Heart left ventricle (tissue), 16 donors: Measurements from ENCODE around the gene CFAP99. TPM values are rescaled to one million over a fixed set of nuclear protein-coding genes. Genes with fewer than 3 reads are reported as not detected.
A peak's percentile ranks its signal among the peaks of the same experiment; 100 is the strongest.

ENCODE experiments used
- ATAC-seq, 4 donors: fragments of 200-7000 bp; cut with Tn5 transposase; one replicate each; pipeline ENCODE4 v1.9.1; 2020 to 2022; ENCODE audit warnings: moderate library complexity in 4 of 4, mild to moderate bottlenecking in 3 of 4, moderate number of reproducible peaks in 1 of 4
- DNase-seq, 5 donors: peaks; one replicate each; pipeline ENCODE4 v3.0.0-alpha.2; 2020
- H3K27ac ChIP-seq, 12 donors: fragments of 200-600 bp; sonication (generic) in 4 of 12; one replicate each; pipeline versions ENCODE4 v1.5.0 to v1.8.0; 2016 to 2022; ENCODE audit warnings: mild to moderate bottlenecking in 2 of 12
- H3K27me3 ChIP-seq, 9 donors: fragments of 200-600 bp; sonication (generic) in 2 of 9; one replicate each; pipeline versions ENCODE4 v1.5.1 to v1.8.0; 2016 to 2022; ENCODE audit warnings: mild to moderate bottlenecking in 3 of 9
- H3K36me3 ChIP-seq, 9 donors: fragments of 200-600 bp; sonication (generic) in 2 of 9; one replicate each; pipeline versions ENCODE4 v1.5.0 to v1.8.0; 2018 to 2022; ENCODE audit warnings: mild to moderate bottlenecking in 2 of 9
- H3K4me1 ChIP-seq, 12 donors: fragments of 200-600 bp; sonication (generic) in 4 of 12; one replicate each; pipeline versions ENCODE4 v1.5.0 to v1.8.0; 2016 to 2022; ENCODE audit warnings: mild to moderate bottlenecking in 3 of 12
- H3K4me3 ChIP-seq, 12 donors: fragments of 200-600 bp; sonication (generic) in 4 of 12; one replicate each; pipeline versions ENCODE4 v1.5.0 to v1.8.0; 2017 to 2022; ENCODE audit warnings: mild to moderate bottlenecking in 9 of 12, moderate library complexity in 4 of 12
- H3K9me3 ChIP-seq, 12 donors: fragments of 200-600 bp; sonication (generic) in 4 of 12; one replicate each; pipeline versions ENCODE4 v1.5.0 to v1.8.0; 2016 to 2022; ENCODE audit warnings: mild to moderate bottlenecking in 1 of 12
- POLR2A ChIP-seq, 2 donors: fragments of 450-650 bp; IDR thresholded peaks; one replicate each; pipeline ENCODE4 v1.6.1; 2017; ENCODE audit warnings: antibody characterized with exemption in 2 of 2, mild to moderate bottlenecking in 2 of 2, moderate library complexity in 2 of 2
- WGBS, 4 donors: extraction: QIAGEN DNeasy Blood & Tissue Kit in 2 of 4; methylation state at CpG; one replicate each; pipeline versions ENCODE4 v1.1.5 to v1.1.7; 2013 to 2018; 5-methylcytosine and 5-hydroxymethylcytosine counted together
- intact Hi-C, 10 donors: fragments of 100-400 bp; cut with DNase I; formaldehyde crosslinking; loops; one replicate each; pipeline versions ENCODE4 v1.11.1 to v1.14.2; 2022
- polyA plus RNA-seq, 2 donors: library from polyadenylated mRNA; stranded (reverse); fragments of 200-250 nt; gene quantifications; one replicate each; pipeline ENCODE4 v1.2.3, GENCODE V29; 2013
- total RNA-seq, 9 donors: library from RNA; depleted of rRNA in 2 of 9; stranded (reverse); fragments of >200 nt in 2 of 9; fragmentation: NEBNext Ultra II Directional in 3 of 9; extraction: Animal tissue kit (Norgen Biotek cat#: 25700) in 3 of 9; gene quantifications; one replicate each; pipeline versions ENCODE4 v1.1.0 to v1.2.4, GENCODE V29; 2016 to 2023
- TF ChIP-seq, protein P1 (sequence below), 12 donors: fragments of 200-600 bp; sonication (generic) in 4 of 12; IDR thresholded peaks; one replicate each; pipeline versions ENCODE4 v1.5.0 to v1.8.0; 2018 to 2022; ENCODE audit warnings: antibody characterized with exemption in 12 of 12, mild to moderate bottlenecking in 5 of 12
- donor health status: ischemic (EF 13 %, LVEDD 7.1; RV severe dilation, severe dysfunction).
- donor health status: healthy with polysubstance abuse.
- donor health status: DM: no; HTN: yes; CAD: no.
- donor health status: DM: no; HTN: no; CAD: no.
- donor health status: ischemic (EF 25% LVEDD 6.9; RV normal size, moderate dysfunction).
- donor health status: ischemic (EF 25% LVEDD 5.7; RV mildly dilated, moderate dysfunction).
- donor health status: healthy.
- donor health status: DM: yes; HTN: yes; CAD: no.
- donor health status: ischemic (EF 35%, LVEDD 5.7; RV mildly dilated, moderate dysfunction).
- donor health status: nonischemic (EF 11% LVEDD 7.7; RV severe dilation, severe dysfunction).
- donor health status: DM: yes; HTN: yes; CAD: no.
- donor health status: PGD.
- donor health status: ischemic (EF 29% LVEDD 5.4; RV normal size, mild dysfunction).
- donor health status: nonischemic (EF 23%, LVEDD 6.1; RV moderate dilation, normal function).

The CFAP99 gene
- total and polyA plus RNA-seq, 11 donors, result not detected

DNA sequence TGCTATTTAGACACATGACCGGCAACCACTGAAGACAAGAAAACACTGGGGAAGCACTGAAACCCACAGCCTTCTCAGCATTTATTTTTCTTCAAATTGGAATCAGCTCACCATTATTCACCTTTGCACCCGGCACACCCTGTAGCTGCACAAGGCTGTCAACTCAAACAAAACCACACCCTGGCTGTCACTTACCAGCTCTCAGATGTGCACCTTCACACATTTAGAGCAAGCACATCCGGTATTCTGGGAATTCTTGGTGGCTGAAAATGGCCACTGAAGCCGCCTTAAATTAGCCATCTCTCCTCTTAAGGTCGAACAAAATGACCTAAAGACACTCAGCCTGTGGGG lies 6.2 kb upstream of the CFAP99 start:
- ATAC-seq (peak in 1 of 4 donors; percentile 1), DNase-seq (peak in 1 of 5 donors; percentile 17)
- H3K27me3 ChIP-seq, result peaks cover 0 to 16% (median 0%) of the 10 kb centered on the region in 9 donors
- no peaks in the 10 kb centered on the region for H3K36me3 ChIP-seq
- intact Hi-C loops, result loop anchor here in 7 of 10 donors (2.0 to 10.0 kb wide), 6 partner anchors 148 to 552 kb away; partner anchors contain the start of genes MXD4 (in 3 of the 7), GRK4 (in 2 of the 7), HAUS3 (in 2 of the 7) and NOP14 (in 2 of the 7)
- TF ChIP-seq POLR2A (IDR thresholded peaks at IDR 0.05), result no peak
- TF ChIP-seq, protein P1, sequence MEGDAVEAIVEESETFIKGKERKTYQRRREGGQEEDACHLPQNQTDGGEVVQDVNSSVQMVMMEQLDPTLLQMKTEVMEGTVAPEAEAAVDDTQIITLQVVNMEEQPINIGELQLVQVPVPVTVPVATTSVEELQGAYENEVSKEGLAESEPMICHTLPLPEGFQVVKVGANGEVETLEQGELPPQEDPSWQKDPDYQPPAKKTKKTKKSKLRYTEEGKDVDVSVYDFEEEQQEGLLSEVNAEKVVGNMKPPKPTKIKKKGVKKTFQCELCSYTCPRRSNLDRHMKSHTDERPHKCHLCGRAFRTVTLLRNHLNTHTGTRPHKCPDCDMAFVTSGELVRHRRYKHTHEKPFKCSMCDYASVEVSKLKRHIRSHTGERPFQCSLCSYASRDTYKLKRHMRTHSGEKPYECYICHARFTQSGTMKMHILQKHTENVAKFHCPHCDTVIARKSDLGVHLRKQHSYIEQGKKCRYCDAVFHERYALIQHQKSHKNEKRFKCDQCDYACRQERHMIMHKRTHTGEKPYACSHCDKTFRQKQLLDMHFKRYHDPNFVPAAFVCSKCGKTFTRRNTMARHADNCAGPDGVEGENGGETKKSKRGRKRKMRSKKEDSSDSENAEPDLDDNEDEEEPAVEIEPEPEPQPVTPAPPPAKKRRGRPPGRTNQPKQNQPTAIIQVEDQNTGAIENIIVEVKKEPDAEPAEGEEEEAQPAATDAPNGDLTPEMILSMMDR (IDR thresholded peaks at IDR 0.05), result no peak
- H3K9me3 ChIP-seq, result no peaks in the 10 kb centered on the region
- peak overlapping the region in 9 of 12 donors; percentile 18 to 45 (median 27) for H3K4me3 ChIP-seq
- H3K4me1 ChIP-seq, result peaks cover 0 to 56% (median 29%) of the 10 kb centered on the region in 12 donors
- H3K27ac ChIP-seq, result peak overlapping the region in 11 of 12 donors; percentile 30 to 92 (median 59)
- 48 to 58% (median 54%) methylated on average over 5 of the region's 5 CpGs for WGBS, 4 donors

DNA sequence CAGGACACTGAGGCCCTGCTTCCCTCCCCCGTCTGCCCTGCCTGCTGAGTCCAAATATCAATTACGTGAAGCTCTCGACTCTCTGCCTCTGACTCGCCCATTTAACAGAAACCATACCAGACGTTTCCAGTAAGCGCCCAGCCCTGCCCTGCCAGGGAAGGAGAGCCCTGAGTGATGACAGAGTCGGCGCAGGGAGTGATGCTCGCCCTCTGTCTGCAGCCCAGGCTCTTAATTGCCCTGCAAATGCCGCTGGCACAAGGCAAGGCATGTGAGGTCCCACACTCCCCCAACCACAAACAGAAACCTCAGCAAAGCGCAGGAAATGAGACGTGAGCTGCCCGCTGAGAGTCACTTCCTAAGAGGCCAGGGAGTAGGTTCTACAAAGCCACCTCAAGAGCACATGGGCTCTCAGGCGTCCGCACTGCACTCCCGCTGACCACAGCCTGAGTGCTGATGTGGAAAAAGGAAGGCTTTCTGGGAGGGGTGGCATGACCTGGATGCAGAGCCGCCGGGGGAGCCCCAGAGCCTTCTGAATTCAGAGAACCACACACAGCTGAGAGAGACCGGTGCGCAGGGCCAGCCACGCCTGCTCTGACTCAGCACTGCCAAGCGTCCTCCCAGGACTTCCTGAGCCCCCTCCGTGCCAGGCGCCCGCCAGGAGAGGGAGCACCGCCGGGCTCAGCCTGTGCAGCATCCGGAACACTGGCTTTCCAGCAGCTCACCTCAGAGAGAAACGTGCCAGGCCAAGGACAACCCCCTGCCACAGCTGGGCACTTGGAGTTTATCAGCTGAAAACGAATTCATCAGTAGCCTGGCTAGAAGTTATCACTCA lies 5.7 kb upstream of the CFAP99 start:
- WGBS, 4 donors, result 7 to 10% (median 8%) methylated on average over 16 to 30 of the region's 30 CpGs
- H3K36me3 ChIP-seq, result no peaks in the 10 kb centered on the region
- peak overlapping the region in 11 of 12 donors; percentile 30 to 92 (median 59) for H3K27ac ChIP-seq
- H3K9me3 ChIP-seq, result no peaks in the 10 kb centered on the region
- peaks cover 0 to 20% (median 0%) of the 10 kb centered on the region in 9 donors for H3K27me3 ChIP-seq
- TF ChIP-seq, protein P1 (IDR thresholded peaks at IDR 0.05), result peak in 11 of 12 donors; percentile 23 to 58 (median 34)
- peak in 1 of 2 donors; percentile 31 for TF ChIP-seq POLR2A (IDR thresholded peaks at IDR 0.05)
- peak; percentile 75 to 88 (median 83) for DNase-seq
- peaks cover 0 to 61% (median 32%) of the 10 kb centered on the region in 12 donors for H3K4me1 ChIP-seq
- peak overlapping the region in 9 of 12 donors; percentile 18 to 45 (median 27) for H3K4me3 ChIP-seq
- intact Hi-C loops, result loop anchor here in 7 of 10 donors (2.0 to 10.0 kb wide), 6 partner anchors 148 to 552 kb away; partner anchors contain the start of genes MXD4 (in 3 of the 7), GRK4 (in 2 of the 7), HAUS3 (in 2 of the 7) and NOP14 (in 2 of the 7)
- peak; percentile 91 to 95 (median 92) for ATAC-seq

DNA sequence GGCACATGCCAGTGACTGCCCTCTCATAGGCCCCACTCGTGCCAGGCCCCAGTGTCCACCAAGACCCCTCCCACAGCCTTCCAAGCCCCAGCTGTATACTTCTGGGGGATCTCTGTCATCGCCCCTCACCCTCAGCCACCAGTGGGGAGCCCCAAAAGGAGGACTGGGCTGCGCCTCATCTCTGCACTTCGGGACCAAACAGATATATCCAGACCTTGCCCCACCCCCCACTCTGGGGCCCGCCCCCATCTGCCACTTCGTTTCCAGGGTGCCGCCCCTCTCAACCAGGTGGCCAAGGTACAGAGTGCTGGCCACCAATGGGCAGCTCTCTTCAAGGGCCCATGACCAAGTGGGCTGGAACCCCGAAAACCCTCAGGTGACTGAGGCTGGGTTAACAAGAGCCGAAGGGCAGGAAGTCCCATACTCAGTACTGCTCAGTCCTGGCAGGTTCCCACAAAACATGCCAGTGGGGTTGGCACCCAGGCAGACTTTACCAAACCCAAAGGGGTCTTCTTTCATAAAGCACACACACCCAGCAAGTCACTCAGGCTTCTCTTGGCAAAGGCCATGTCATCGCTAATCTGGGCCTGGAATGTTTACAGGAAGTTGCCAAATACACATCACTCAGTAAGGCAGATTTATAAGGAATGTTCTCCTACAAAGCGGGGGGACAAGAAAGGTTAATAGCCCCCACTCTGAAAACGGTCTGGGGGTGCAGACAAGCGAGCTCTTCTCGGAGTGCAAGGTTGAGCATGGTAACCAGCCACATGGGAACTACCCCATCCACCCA lies 4.7 kb upstream of the CFAP99 start:
- TF ChIP-seq POLR2A (IDR thresholded peaks at IDR 0.05), result no peak
- TF ChIP-seq, protein P1 (IDR thresholded peaks at IDR 0.05), result no peak
- peak overlapping the region in 2 of 12 donors; percentile 32 to 45 for H3K4me3 ChIP-seq
- DNase-seq (peak in 1 of 5 donors; percentile 24), ATAC-seq (no peak)
- H3K36me3 ChIP-seq, result no peaks in the 10 kb centered on the region
- H3K9me3 ChIP-seq, result no peaks in the 10 kb centered on the region
- peaks cover under 1 to 63% (median 34%) of the 10 kb centered on the region in 12 donors for H3K4me1 ChIP-seq
- intact Hi-C loops, result loop anchor here in 7 of 10 donors (2.0 to 10.0 kb wide), 6 partner anchors 149 to 551 kb away; partner anchors contain the start of genes MXD4 (in 3 of the 7), GRK4 (in 2 of the 7), HAUS3 (in 2 of the 7) and NOP14 (in 2 of the 7)
- WGBS, 4 donors, result 61 to 65% (median 65%) methylated on average over 12 to 14 of the region's 14 CpGs
- peaks cover 0 to 20% (median 0%) of the 10 kb centered on the region in 9 donors for H3K27me3 ChIP-seq
- H3K27ac ChIP-seq, result peak overlapping the region in 9 of 12 donors; percentile 49 to 92 (median 61)
